Colonic mucosa (tissue), 4 donors: ENCODE results near the gene OR6V1. TPM values are rescaled to one million over a fixed set of nuclear protein-coding genes. Genes with fewer than 3 reads are reported as not detected.

Experiments used
- DNase-seq: peaks from one replicate; pipeline ENCODE4 v3.0.0-alpha.2; 2020
- H3K27ac ChIP-seq: fragments of 200-600 bp; one replicate; pipeline ENCODE4 v1.8.0; 2021
- H3K27me3 ChIP-seq: fragments of 200-600 bp; one replicate; pipeline ENCODE4 v1.8.0; 2021
- H3K36me3 ChIP-seq: fragments of 200-600 bp; one replicate; pipeline ENCODE4 v1.8.0; 2021
- H3K4me1 ChIP-seq: fragments of 200-600 bp; one replicate; pipeline ENCODE4 v1.8.0; 2021; ENCODE audit warnings: mild to moderate bottlenecking
- H3K4me3 ChIP-seq: fragments of 200-600 bp; one replicate; pipeline ENCODE4 v1.8.0; 2021
- H3K9ac ChIP-seq, 2 donors: one replicate each; pipeline ENCODE4 v1.7.0; 2013; ENCODE audit warnings: control low read depth in 2 of 2, low read depth in 2 of 2, low read length in 2 of 2
- H3K9me3 ChIP-seq: fragments of 200-600 bp; one replicate; pipeline ENCODE4 v1.8.0; 2021
- intact Hi-C: fragments of 100-400 bp; cut with DNase I; formaldehyde crosslinking; loops from one replicate; pipeline ENCODE4 v1.14.1; 2022
- total RNA-seq, 2 donors: library from RNA; stranded (reverse); fragmentation: NEBNext Ultra II Directional in 1 of 2; extraction: Animal tissue kit (Norgen Biotek cat#: 25700) in 1 of 2; gene quantifications; one replicate each; pipeline ENCODE4 v1.2.1, GENCODE V29; 2021
- TF ChIP-seq, protein P1 (sequence below): fragments of 200-600 bp; IDR thresholded peaks from one replicate; pipeline ENCODE4 v1.8.0; 2022; ENCODE audit warnings: antibody characterized with exemption, mild to moderate bottlenecking
- donor health status: healthy.
- donor health status: DM: no; HTN: no; CAD: no.
- donor health status: DM: no; HTN: no; CAD: no.

OR6V1 gene
- total RNA-seq, 2 donors from 2014 or later, result not detected

DNA sequence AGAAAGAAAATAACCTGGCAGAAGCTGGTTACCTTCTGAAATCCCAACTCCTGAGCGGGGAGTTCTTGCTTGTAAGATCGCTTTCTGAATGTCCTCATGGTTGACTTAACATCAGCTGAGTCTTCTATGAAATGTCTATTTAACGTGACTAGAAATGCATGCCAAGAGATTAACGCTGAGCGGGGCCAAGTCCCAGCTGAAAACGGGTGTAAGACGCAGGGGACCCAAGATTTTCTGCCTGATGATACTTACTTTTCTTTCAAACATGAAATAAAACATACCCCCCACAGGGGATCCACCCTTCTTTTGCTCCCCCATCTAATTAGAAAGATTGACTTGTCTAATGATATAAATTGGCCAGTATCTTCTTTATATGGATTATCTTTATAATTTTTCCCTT, 40.1 kb upstream of the OR6V1 start:
- TF ChIP-seq, protein P1, sequence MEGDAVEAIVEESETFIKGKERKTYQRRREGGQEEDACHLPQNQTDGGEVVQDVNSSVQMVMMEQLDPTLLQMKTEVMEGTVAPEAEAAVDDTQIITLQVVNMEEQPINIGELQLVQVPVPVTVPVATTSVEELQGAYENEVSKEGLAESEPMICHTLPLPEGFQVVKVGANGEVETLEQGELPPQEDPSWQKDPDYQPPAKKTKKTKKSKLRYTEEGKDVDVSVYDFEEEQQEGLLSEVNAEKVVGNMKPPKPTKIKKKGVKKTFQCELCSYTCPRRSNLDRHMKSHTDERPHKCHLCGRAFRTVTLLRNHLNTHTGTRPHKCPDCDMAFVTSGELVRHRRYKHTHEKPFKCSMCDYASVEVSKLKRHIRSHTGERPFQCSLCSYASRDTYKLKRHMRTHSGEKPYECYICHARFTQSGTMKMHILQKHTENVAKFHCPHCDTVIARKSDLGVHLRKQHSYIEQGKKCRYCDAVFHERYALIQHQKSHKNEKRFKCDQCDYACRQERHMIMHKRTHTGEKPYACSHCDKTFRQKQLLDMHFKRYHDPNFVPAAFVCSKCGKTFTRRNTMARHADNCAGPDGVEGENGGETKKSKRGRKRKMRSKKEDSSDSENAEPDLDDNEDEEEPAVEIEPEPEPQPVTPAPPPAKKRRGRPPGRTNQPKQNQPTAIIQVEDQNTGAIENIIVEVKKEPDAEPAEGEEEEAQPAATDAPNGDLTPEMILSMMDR, result no peak
- intact Hi-C loops, result loop anchor here (10.0 kb wide), 2 partner anchors 293 to 863 kb away; no protein-coding TSS in a partner anchor
- DNase-seq, result no peak
- no peak overlapping the region for H3K9ac ChIP-seq
- H3K36me3 ChIP-seq, result no peaks in the 10 kb centered on the region
- no peaks in the 10 kb centered on the region for H3K27me3 ChIP-seq
- no peaks in the 10 kb centered on the region for H3K9me3 ChIP-seq
- no peaks in the 10 kb centered on the region for H3K4me1 ChIP-seq
- H3K4me3 ChIP-seq, result no peak overlapping the region
- no peak overlapping the region for H3K27ac ChIP-seq

DNA sequence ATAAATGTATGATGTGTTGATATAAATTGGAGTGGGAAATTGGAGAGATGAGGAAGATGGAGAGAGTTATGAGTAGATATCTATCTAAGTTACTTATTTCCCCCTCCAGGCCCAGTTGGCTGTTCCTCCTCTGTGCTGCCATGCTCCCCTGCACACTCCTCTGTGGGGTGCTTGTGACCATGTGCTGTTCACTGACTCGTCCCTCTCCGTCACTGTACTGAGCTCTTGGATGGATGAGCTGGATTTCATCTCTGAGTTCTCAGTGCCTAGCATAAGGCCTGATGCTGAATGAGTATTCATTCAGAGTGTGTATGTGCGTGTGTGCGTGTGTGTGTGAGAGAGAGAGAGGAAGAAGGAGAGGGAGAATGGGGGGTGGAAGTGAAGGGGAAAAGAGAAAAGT, 39.7 kb upstream of the OR6V1 start:
- intact Hi-C loops, result loop anchor here (10.0 kb wide), 2 partner anchors 292 to 862 kb away; no protein-coding TSS in a partner anchor
- H3K27ac ChIP-seq, result no peak overlapping the region
- TF ChIP-seq, protein P1, result no peak
- no peak overlapping the region for H3K4me3 ChIP-seq
- no peaks in the 10 kb centered on the region for H3K27me3 ChIP-seq
- no peaks in the 10 kb centered on the region for H3K36me3 ChIP-seq
- no peak overlapping the region for H3K9ac ChIP-seq
- DNase-seq, result no peak
- H3K9me3 ChIP-seq, result no peaks in the 10 kb centered on the region
- H3K4me1 ChIP-seq, result no peaks in the 10 kb centered on the region

- Histone ChIP-seq H3K27me3 (no peaks in the 10 kb centered on the region), H3K4me3 (no peak overlapping the region), H3K9me3 (no peaks in the 10 kb centered on the region), H3K27ac (no peak overlapping the region), H3K9ac (no peak overlapping the region), H3K4me1 (no peaks in the 10 kb centered on the region), H3K36me3 (no peaks in the 10 kb centered on the region)
- TF ChIP-seq, protein P1, result no peak
- no peak for DNase-seq
- intact Hi-C loops, result loop anchor here (10.0 kb wide), 2 partner anchors 291 to 861 kb away; no protein-coding TSS in a partner anchor
Measured at GRCh38 chr7:143013473-143013872, 38.7 kb upstream of the OR6V1 start.

GRCh38 chr7:143013893-143014292, 38.2 kb upstream of the OR6V1 start:
- no peak for DNase-seq
- intact Hi-C loops, result loop anchor here (10.0 kb wide), 2 partner anchors 291 to 861 kb away; no protein-coding TSS in a partner anchor
- H3K27me3 ChIP-seq, result no peaks in the 10 kb centered on the region

DNA sequence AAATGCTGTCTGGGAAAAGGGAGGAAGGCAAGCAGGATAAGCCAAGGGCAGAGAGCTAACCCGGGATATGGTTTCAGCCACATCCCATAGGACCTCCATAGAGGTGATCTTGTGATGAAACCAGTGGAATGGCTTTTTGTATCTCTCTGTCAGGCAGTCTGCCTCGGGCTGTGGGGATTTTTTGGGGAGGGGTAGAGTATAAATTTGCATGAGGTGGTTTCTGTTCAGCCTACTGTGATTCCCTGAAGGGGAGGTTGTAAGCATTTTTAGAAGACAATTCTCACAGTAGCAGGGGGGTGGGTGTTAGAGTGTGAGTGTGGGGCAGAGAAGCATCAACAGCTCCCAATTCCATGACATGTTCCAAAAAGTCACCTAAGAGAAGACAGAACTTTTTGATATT, 37.1 kb upstream of the OR6V1 start:
- no peaks in the 10 kb centered on the region for H3K9me3 ChIP-seq
- no peaks in the 10 kb centered on the region for H3K27me3 ChIP-seq
- no peak overlapping the region for H3K9ac ChIP-seq
- no peaks in the 10 kb centered on the region for H3K36me3 ChIP-seq
- TF ChIP-seq, protein P1, result no peak
- DNase-seq, result no peak
- no peak overlapping the region for H3K4me3 ChIP-seq
- no peaks in the 10 kb centered on the region for H3K4me1 ChIP-seq
- intact Hi-C loops, result loop anchor here (10.0 kb wide), 2 partner anchors 290 to 860 kb away; no protein-coding TSS in a partner anchor
- no peak overlapping the region for H3K27ac ChIP-seq

More at GRCh38 chr7:143013893-143014292, 38.2 kb upstream of the OR6V1 start:
- TF ChIP-seq, protein P1, result no peak
- Histone ChIP-seq H3K4me3 (no peak overlapping the region), H3K9me3 (no peaks in the 10 kb centered on the region), H3K4me1 (no peaks in the 10 kb centered on the region), H3K27ac (no peak overlapping the region), H3K36me3 (no peaks in the 10 kb centered on the region), H3K9ac (no peak overlapping the region)
